T-cell (primary cell): ENCODE results near the gene MAGEA10. TPM values are rescaled to one million over a fixed set of nuclear protein-coding genes. Genes with fewer than 3 reads are reported as not detected.
"Not testable (repeated sequence)": the region's sequence is repeated elsewhere in the genome, so short reads cannot be mapped to it uniquely, and the experiment has no call there.

Experiments
- ATAC-seq, 4 experiments: fragments of 200-7000 bp in 3 of 4; fragments of 150-1000 bp in 1 of 4; cut with Tn5 transposase; replicated peaks in 1 of 4; 1 replicate in 3 of 4; 2 replicates in 1 of 4; pipeline ENCODE4 v1.10.0; 2021; ENCODE audit warnings: moderate library complexity in 3 of 4, mild to moderate bottlenecking in 2 of 4, moderate number of reproducible peaks in 1 of 4
- CTCF ChIA-PET, 2 donors: fragments of 300-600 bp; sonication (Branson Sonifier 250); formaldehyde crosslinking; loops; one replicate each; lab custom pipeline; 2022; ENCODE audit warnings: antibody characterized with exemption in 2 of 2; lab: Charles Lee
- POLR2A ChIA-PET, 2 donors: fragments of 300-600 bp; sonication (Branson Sonifier 250); formaldehyde crosslinking; loops; one replicate each; lab custom pipeline; 2022; ENCODE audit warnings: antibody characterized with exemption in 2 of 2; lab: Charles Lee
- DNase-seq, 35 experiments: peaks; one replicate each; pipeline versions ENCODE4 v3.0.0 to v3.0.0-alpha.2; 2013 to 2023
- H3K27ac ChIP-seq: one replicate; pipeline ENCODE4 v1.5.1; 2013; ENCODE audit warnings: low read length
- H3K27me3 ChIP-seq, 2 experiments: replicated peaks in 1 of 2; 1 replicate in 1 of 2; 2 replicates in 1 of 2; pipeline versions ENCODE4 v1.6.1 to v1.7.0; 2013; ENCODE audit warnings: low read length in 1 of 2, mixed read lengths in 1 of 2; ENCODE audit not compliant: control insufficient read depth in 2 of 2, insufficient read depth in 2 of 2; ENCODE audit errors: extremely low read depth in 1 of 2
- H3K36me3 ChIP-seq, 2 donors: 1 replicate in 1 of 2; 2 replicates in 1 of 2; pipeline versions ENCODE4 v1.6.1 to v1.7.0; 2013; ENCODE audit warnings: low read length in 1 of 2; ENCODE audit not compliant: control insufficient read depth in 2 of 2, insufficient read depth in 1 of 2; ENCODE audit errors: extremely low read depth in 1 of 2
- H3K4me1 ChIP-seq, 2 experiments: 1 replicate in 1 of 2; 2 replicates in 1 of 2; pipeline versions ENCODE4 v1.6.1 to v1.7.0; 2013; ENCODE audit warnings: low read length in 2 of 2, mixed read lengths in 1 of 2; ENCODE audit not compliant: insufficient read depth in 2 of 2, control insufficient read depth in 1 of 2; ENCODE audit errors: extremely low read depth in 1 of 2
- H3K4me3 ChIP-seq, 2 donors: 1 replicate in 1 of 2; 2 replicates in 1 of 2; pipeline versions ENCODE4 v1.5.1 to v1.7.0; 2013; ENCODE audit warnings: mild to moderate bottlenecking in 2 of 2, low read length in 1 of 2, moderate library complexity in 1 of 2; ENCODE audit not compliant: control insufficient read depth in 1 of 2; ENCODE audit errors: extremely low read depth in 1 of 2
- H3K9me3 ChIP-seq: 2 replicates; pipeline ENCODE4 v1.7.0; 2013
- H3K27ac Mint-ChIP-seq, 2 donors: one replicate each; pipeline ENCODE4 v1.8.0; 2020 to 2021; ENCODE audit warnings: mild to moderate bottlenecking in 2 of 2, mixed read lengths in 2 of 2
- H3K27me3 Mint-ChIP-seq, 2 donors: one replicate each; pipeline ENCODE4 v1.8.0; 2021 to 2022; ENCODE audit warnings: mixed read lengths in 2 of 2
- H3K36me3 Mint-ChIP-seq: one replicate; pipeline ENCODE4 v1.8.0; 2021; ENCODE audit warnings: mixed read lengths
- H3K4me1 Mint-ChIP-seq, 3 donors: one replicate each; pipeline ENCODE4 v1.8.0; 2020 to 2022; ENCODE audit warnings: mixed read lengths in 3 of 3, mild to moderate bottlenecking in 1 of 3
- H3K4me3 Mint-ChIP-seq, 3 donors: one replicate each; pipeline ENCODE4 v1.8.0; 2020 to 2022; ENCODE audit warnings: mild to moderate bottlenecking in 3 of 3, mixed read lengths in 3 of 3, moderate library complexity in 3 of 3
- H3K9me3 Mint-ChIP-seq, 3 donors: one replicate each; pipeline ENCODE4 v1.8.0; 2020 to 2022; ENCODE audit warnings: mixed read lengths in 3 of 3
- WGBS: methylation state at CpG from one replicate; pipeline ENCODE4 v1.1.5; 2013; ENCODE audit warnings: missing lambda C conversion rate; ENCODE audit not compliant: insufficient coverage; 5-methylcytosine and 5-hydroxymethylcytosine counted together
- total RNA-seq, 35 experiments: library from RNA in 6 of 35; stranded (reverse) in 6 of 35; fragments of 120-200 nt in 1 of 35; gene quantifications; one replicate each; pipeline versions ENCODE4 v1.2.1 to v1.2.4 and lab custom pipeline; 2013 to 2026

Gene MAGEA10
- total RNA-seq, 5 donors from 2014 or later (not counting 1 experiment from before 2014, with no cell fraction given), result not detected

DNA sequence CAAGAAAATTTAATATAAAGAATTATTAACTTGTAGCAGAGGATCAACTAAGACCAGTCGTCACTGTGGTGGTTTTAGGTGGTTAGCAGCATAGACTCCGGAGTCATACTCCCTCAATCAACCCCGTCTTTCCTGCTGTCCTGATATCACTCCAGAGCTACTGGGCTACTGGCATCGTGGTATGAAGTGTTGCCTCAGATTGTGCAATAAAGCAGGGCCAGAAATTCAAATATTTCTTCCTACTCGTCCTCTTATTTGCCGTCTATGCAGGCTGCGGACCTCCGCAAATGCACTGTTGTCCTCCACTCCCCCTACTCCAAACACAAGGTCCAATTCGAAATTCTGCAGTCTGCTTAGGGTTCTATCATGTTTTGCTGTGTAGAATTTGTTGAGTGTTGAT lies 1.2 kb upstream of the MAGEA10 start:
- Mint-ChIP-seq H3K4me1 (no peaks in the 10 kb centered on the region), H3K27ac (no peak overlapping the region), H3K4me3 (no peak overlapping the region), H3K9me3 (no peaks in the 10 kb centered on the region), H3K36me3 (no peaks in the 10 kb centered on the region), H3K27me3 (peaks cover 0 to 4% of the 10 kb centered on the region in 2 donors)
- Histone ChIP-seq H3K4me1 (no peaks in the 10 kb centered on the region), H3K9me3 (no peaks in the 10 kb centered on the region), H3K27ac (no peak overlapping the region), H3K4me3 (no peak overlapping the region), H3K27me3 (no peaks in the 10 kb centered on the region), H3K36me3 (no peaks in the 10 kb centered on the region)
- DNase-seq (no peak), ATAC-seq (no peak)
- WGBS, result no CpG with 5 or more reads among the region's 9 CpGs
- ChIA-PET POLR2A (no interaction called here), CTCF (no interaction called here)

DNA sequence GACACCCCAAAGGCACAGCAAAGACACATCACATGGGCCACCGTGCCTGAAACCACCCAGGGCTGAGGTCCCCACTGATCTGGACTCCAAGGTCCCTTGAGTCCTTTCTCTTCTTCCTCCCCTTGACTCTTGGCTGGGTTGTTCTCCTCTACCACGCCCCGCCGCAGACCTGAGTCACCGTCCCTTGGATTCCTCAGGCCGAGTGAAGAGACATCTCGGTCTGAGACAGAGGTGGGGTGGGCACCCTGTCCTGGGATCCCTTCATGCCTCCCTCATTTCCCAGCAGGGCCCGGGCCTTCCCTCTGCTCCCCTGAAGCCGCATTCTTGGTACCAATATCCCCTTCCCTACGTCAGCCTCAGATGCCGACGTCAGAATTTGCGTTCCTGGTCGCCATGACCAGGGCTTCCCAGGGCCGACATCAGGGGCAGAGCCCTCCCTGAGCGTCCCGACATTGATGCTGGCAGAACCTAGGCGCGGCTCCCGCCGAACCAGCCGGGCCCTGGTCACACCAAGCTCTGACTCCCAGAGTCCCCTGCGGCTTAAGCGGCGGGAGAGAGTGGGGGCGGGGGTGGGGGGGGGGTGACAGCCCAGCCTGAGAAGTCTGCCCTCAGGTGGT lies 498 bp downstream of the MAGEA10 start:
- no CpG with 5 or more reads among the region's 26 CpGs for WGBS
- H3K36me3 ChIP-seq, result no peaks in the 10 kb centered on the region
- H3K4me3 ChIP-seq, result no peak overlapping the region

GRCh38 chrX:152136312-152136711 lies 2.1 kb downstream of the MAGEA10 start:
- no peaks in the 10 kb centered on the region for H3K27me3 ChIP-seq
- no CpG with 5 or more reads among the region's 4 CpGs for WGBS
- H3K4me1 ChIP-seq, result no peaks in the 10 kb centered on the region
- DNase-seq, result no peak
- Mint-ChIP-seq H3K9me3 (no peaks in the 10 kb centered on the region), H3K4me3 (no peak overlapping the region), H3K27me3 (peaks cover 0 to 4% of the 10 kb centered on the region in 2 donors), H3K36me3 (no peaks in the 10 kb centered on the region), H3K4me1 (no peaks in the 10 kb centered on the region), H3K27ac (no peak overlapping the region)
- no peaks in the 10 kb centered on the region for H3K36me3 ChIP-seq
- no peak overlapping the region for H3K27ac ChIP-seq
- no peak for ATAC-seq
- no peaks in the 10 kb centered on the region for H3K9me3 ChIP-seq
- CTCF ChIA-PET, result no interaction called here
- POLR2A ChIA-PET, result no interaction called here
- H3K4me3 ChIP-seq, result no peak overlapping the region

More for the DNA sequence above, 498 bp downstream of the MAGEA10 start:
- ATAC-seq (no peak), DNase-seq (no peak)
- no peaks in the 10 kb centered on the region for H3K9me3 ChIP-seq
- H3K4me1 Mint-ChIP-seq, result no peaks in the 10 kb centered on the region
- no peaks in the 10 kb centered on the region for H3K4me1 ChIP-seq
- H3K27me3 Mint-ChIP-seq, result peaks cover 0 to 4% of the 10 kb centered on the region in 2 donors
- H3K27ac ChIP-seq, result no peak overlapping the region
- no peaks in the 10 kb centered on the region for H3K9me3 Mint-ChIP-seq
- no peaks in the 10 kb centered on the region for H3K27me3 ChIP-seq
- ChIA-PET CTCF (no interaction called here), POLR2A (no interaction called here)
- H3K27ac Mint-ChIP-seq, result no peak overlapping the region
- H3K36me3 Mint-ChIP-seq, result no peaks in the 10 kb centered on the region
- H3K4me3 Mint-ChIP-seq, result no peak overlapping the region

GRCh38 chrX:152131525-152131924 lies 6.9 kb downstream of the MAGEA10 start:
- Mint-ChIP-seq H3K4me1 (no peaks in the 10 kb centered on the region), H3K27ac (no peak overlapping the region), H3K36me3 (no peaks in the 10 kb centered on the region), H3K4me3 (no peak overlapping the region), H3K9me3 (no peaks in the 10 kb centered on the region), H3K27me3 (peaks cover 0 to 12% of the 10 kb centered on the region in 2 donors)
- Histone ChIP-seq H3K36me3 (no peaks in the 10 kb centered on the region), H3K4me1 (no peaks in the 10 kb centered on the region), H3K4me3 (no peak overlapping the region), H3K27me3 (no peaks in the 10 kb centered on the region), H3K27ac (no peak overlapping the region), H3K9me3 (no peaks in the 10 kb centered on the region)
- ChIA-PET POLR2A (no interaction called here), CTCF (no interaction called here)
- WGBS, result 60% methylated on average over 1 of the region's 1 CpG
- ATAC-seq (no peak), DNase-seq (no peak)

GRCh38 chrX:152129069-152129844 lies 9.1 kb downstream of the MAGEA10 start:
- H3K4me3 ChIP-seq, ATAC-seq, H3K4me3 Mint-ChIP-seq, H3K27me3 ChIP-seq, H3K36me3 Mint-ChIP-seq, POLR2A ChIA-PET, H3K9me3 ChIP-seq, H3K4me1 Mint-ChIP-seq, DNase-seq, H3K27me3 Mint-ChIP-seq, H3K36me3 ChIP-seq, H3K27ac ChIP-seq, CTCF ChIA-PET, H3K4me1 ChIP-seq, H3K9me3 Mint-ChIP-seq, H3K27ac Mint-ChIP-seq: not testable (repeated sequence)
- WGBS, result no CpG with 5 or more reads among the region's 4 CpGs

DNA sequence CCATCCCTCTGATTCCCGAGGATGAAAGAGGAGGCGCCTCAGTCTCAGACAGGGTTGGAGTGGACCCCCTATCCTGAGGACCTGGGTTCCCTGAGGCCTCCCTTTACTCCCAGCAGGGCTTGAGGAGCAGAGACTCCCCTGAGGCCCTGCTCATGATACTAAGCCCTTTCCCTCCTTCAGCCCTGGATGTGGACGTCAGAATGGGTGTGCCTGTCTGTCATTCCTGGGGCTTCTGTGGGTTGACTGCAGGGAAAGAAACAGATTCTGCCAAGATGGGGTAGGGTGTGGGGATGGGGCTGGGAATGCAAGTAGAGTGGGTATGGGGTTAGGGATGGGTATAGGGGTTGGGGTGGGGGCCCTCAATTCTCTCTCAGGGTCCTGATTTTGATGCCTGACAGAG lies 21.1 kb downstream of the MAGEA10 start:
- POLR2A ChIA-PET, result no interaction called here
- H3K4me3 ChIP-seq, result no peak overlapping the region
- no peaks in the 10 kb centered on the region for H3K4me1 Mint-ChIP-seq
- ATAC-seq (no peak), DNase-seq (no peak)
- no peak overlapping the region for H3K27ac ChIP-seq
- no peaks in the 10 kb centered on the region for H3K4me1 ChIP-seq
- CTCF ChIA-PET, result no interaction called here
- H3K27ac Mint-ChIP-seq, result no peak overlapping the region
- H3K27me3 Mint-ChIP-seq, result peaks cover 0 to 15% of the 10 kb centered on the region in 2 donors
- H3K27me3 ChIP-seq, result no peaks in the 10 kb centered on the region
- no CpG with 5 or more reads among the region's 3 CpGs for WGBS
- no peaks in the 10 kb centered on the region for H3K36me3 ChIP-seq
- no peak overlapping the region for H3K4me3 Mint-ChIP-seq
- H3K36me3 Mint-ChIP-seq, result no peaks in the 10 kb centered on the region
- no peaks in the 10 kb centered on the region for H3K9me3 Mint-ChIP-seq
- H3K9me3 ChIP-seq, result no peaks in the 10 kb centered on the region
